ENCODE measurements around the gene ENOX2. TPM values are rescaled to one million over a fixed set of nuclear protein-coding genes. Genes with fewer than 3 reads are reported as not detected.

Gene ENOX2
- total RNA-seq, 1 experiment from 2014 or later, result 11.4 TPM

DNA sequence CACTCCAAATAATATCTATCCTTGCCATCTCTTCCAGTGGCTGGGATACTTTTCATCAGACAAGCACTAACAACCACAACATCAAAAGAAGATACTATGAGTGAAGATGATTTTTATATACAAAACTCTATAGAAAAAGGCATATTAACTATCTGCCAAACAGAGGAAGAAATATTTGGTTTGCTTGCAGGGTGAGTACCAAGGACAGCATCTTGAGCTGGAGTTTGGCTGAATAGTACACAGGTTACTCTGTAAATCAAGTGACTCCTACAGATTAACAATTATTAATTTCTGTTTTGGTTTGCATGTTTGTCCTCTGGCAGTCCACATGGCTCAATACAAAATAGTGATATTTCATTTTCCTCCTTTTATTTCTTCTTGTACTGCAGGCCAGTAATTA lies 253.3 kb downstream of the ENOX2 start:
- ChIA-PET POLR2A (no interaction called here), CTCF (no interaction called here)
- BruUV-seq (replicated peaks), result no TSS peak
- Mint-ChIP-seq H3K27me3 (ENCODE audit: insufficient read depth, unreplicated experiment) (no peaks in the 10 kb centered on the region), H3K4me3 (ENCODE audit: unreplicated experiment) (no peak overlapping the region), H3K4me1 (ENCODE audit: low read depth, unreplicated experiment) (no peaks in the 10 kb centered on the region), H3K27ac (ENCODE audit: unreplicated experiment) (no peak overlapping the region), H3K36me3 (ENCODE audit: insufficient read depth, unreplicated experiment) (no peaks in the 10 kb centered on the region), H3K9me3 (ENCODE audit: unreplicated experiment) (no peaks in the 10 kb centered on the region)
- intact Hi-C loops (cut with micrococcal nuclease; ENCODE audit: unreplicated experiment), result no loop called here
- no peaks in the 10 kb centered on the region for H3K4me1 ChIP-seq
- TF ChIP-seq, protein P1, sequence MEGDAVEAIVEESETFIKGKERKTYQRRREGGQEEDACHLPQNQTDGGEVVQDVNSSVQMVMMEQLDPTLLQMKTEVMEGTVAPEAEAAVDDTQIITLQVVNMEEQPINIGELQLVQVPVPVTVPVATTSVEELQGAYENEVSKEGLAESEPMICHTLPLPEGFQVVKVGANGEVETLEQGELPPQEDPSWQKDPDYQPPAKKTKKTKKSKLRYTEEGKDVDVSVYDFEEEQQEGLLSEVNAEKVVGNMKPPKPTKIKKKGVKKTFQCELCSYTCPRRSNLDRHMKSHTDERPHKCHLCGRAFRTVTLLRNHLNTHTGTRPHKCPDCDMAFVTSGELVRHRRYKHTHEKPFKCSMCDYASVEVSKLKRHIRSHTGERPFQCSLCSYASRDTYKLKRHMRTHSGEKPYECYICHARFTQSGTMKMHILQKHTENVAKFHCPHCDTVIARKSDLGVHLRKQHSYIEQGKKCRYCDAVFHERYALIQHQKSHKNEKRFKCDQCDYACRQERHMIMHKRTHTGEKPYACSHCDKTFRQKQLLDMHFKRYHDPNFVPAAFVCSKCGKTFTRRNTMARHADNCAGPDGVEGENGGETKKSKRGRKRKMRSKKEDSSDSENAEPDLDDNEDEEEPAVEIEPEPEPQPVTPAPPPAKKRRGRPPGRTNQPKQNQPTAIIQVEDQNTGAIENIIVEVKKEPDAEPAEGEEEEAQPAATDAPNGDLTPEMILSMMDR (IDR thresholded peaks at IDR 0.05; ENCODE audit: insufficient read depth in 1 of 2, low read depth in 1 of 2, low read length in 1 of 2, severe bottlenecking in 1 of 2, unreplicated experiment in 1 of 2), result no peak
- no peaks in the 10 kb centered on the region for H3K9me3 ChIP-seq
- DNase-seq, result no peak
- H3K27me3 ChIP-seq (replicated peaks; ENCODE audit: control insufficient read depth, insufficient read depth, low read length), result no peaks in the 10 kb centered on the region
- H3K4me3 ChIP-seq (ENCODE audit: low read depth, low read length), result no peak overlapping the region
- no peaks in the 10 kb centered on the region for H3K36me3 ChIP-seq (ENCODE audit: control insufficient read depth, insufficient read depth, low read length)

- Mint-ChIP-seq H3K27me3 (ENCODE audit: insufficient read depth, unreplicated experiment) (no peaks in the 10 kb centered on the region), H3K9me3 (ENCODE audit: unreplicated experiment) (no peaks in the 10 kb centered on the region), H3K36me3 (ENCODE audit: insufficient read depth, unreplicated experiment) (no peaks in the 10 kb centered on the region), H3K4me1 (ENCODE audit: low read depth, unreplicated experiment) (no peaks in the 10 kb centered on the region), H3K27ac (ENCODE audit: unreplicated experiment) (no peak overlapping the region), H3K4me3 (ENCODE audit: unreplicated experiment) (no peak overlapping the region)
- Histone ChIP-seq H3K4me1 (no peaks in the 10 kb centered on the region), H3K9me3 (no peaks in the 10 kb centered on the region), H3K4me3 (ENCODE audit: low read depth, low read length) (no peak overlapping the region), H3K27me3 (replicated peaks; ENCODE audit: control insufficient read depth, insufficient read depth, low read length) (no peaks in the 10 kb centered on the region), H3K36me3 (ENCODE audit: control insufficient read depth, insufficient read depth, low read length) (no peaks in the 10 kb centered on the region)
- BruUV-seq (replicated peaks), result no TSS peak
- POLR2A ChIA-PET, result no interaction called here
- TF ChIP-seq, protein P1 (IDR thresholded peaks at IDR 0.05; ENCODE audit: insufficient read depth in 1 of 2, low read depth in 1 of 2, low read length in 1 of 2, severe bottlenecking in 1 of 2, unreplicated experiment in 1 of 2), result no peak
- intact Hi-C loops (cut with micrococcal nuclease; ENCODE audit: unreplicated experiment), result no loop called here
- CTCF ChIA-PET, result no interaction called here
- DNase-seq, result no peak
Measured at GRCh38 chrX:130647468-130647867, 255.5 kb downstream of the ENOX2 start.

GRCh38 chrX:130645955-130646583 lies 256.9 kb downstream of the ENOX2 start:
- H3K4me1 ChIP-seq, result no peaks in the 10 kb centered on the region
- H3K27me3 ChIP-seq (replicated peaks; ENCODE audit: control insufficient read depth, insufficient read depth, low read length), result no peaks in the 10 kb centered on the region
- Mint-ChIP-seq H3K36me3 (ENCODE audit: insufficient read depth, unreplicated experiment) (no peaks in the 10 kb centered on the region), H3K9me3 (ENCODE audit: unreplicated experiment) (no peaks in the 10 kb centered on the region), H3K27ac (ENCODE audit: unreplicated experiment) (no peak overlapping the region), H3K4me1 (ENCODE audit: low read depth, unreplicated experiment) (no peaks in the 10 kb centered on the region), H3K27me3 (ENCODE audit: insufficient read depth, unreplicated experiment) (no peaks in the 10 kb centered on the region), H3K4me3 (ENCODE audit: unreplicated experiment) (no peak overlapping the region)
- intact Hi-C loops (cut with micrococcal nuclease; ENCODE audit: unreplicated experiment), result no loop called here
- no peaks in the 10 kb centered on the region for H3K36me3 ChIP-seq (ENCODE audit: control insufficient read depth, insufficient read depth, low read length)
- no TSS peak for BruUV-seq (replicated peaks)
- POLR2A ChIA-PET, result no interaction called here
- TF ChIP-seq, protein P1 (IDR thresholded peaks at IDR 0.05; ENCODE audit: insufficient read depth in 1 of 2, low read depth in 1 of 2, low read length in 1 of 2, severe bottlenecking in 1 of 2, unreplicated experiment in 1 of 2), result no peak
- CTCF ChIA-PET, result no interaction called here
- no peak overlapping the region for H3K4me3 ChIP-seq (ENCODE audit: low read depth, low read length)
- no peaks in the 10 kb centered on the region for H3K9me3 ChIP-seq
- DNase-seq, result no peak
